ENCODE results near the gene SMURF2.

DNA sequence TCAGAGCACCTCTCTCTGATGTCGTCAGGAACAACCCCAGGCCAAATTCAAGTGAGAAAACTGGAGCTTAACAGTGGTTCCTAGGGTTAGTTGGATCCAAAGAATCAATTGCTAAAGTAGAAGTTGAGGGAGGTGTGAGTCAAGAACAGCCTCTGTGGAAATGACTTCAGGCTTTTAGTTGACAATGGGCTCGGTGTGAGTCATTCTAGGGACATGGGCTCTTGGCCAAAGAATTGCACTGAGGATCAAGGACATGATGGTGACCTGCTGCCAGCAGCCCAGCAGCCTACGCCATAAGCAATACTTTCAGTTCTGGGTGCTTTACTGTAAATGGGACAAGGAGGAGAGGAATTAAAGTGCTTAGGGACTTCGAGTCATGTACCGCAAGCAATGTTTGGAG lies 32.1 kb upstream of the SMURF2 start:
- TF ChIP-seq ZNF274 (IDR thresholded peaks at IDR 0.05; ENCODE audit: low read depth, low read length) = no peak
- TF ChIP-seq SUZ12 (IDR thresholded peaks at IDR 0.05; ENCODE audit: extremely low read depth, insufficient read depth, insufficient read length) = no peak
- TF ChIP-seq YY1 (IDR thresholded peaks at IDR 0.05; ENCODE audit: insufficient read depth, insufficient read length) = no peak

Data from NT2/D1 (cell line).